Retinal pigment epithelial cell (primary cell): Measurements from ENCODE around the gene SRBD1.

Source experiments
- DNase-seq: peaks from one replicate; pipeline ENCODE4 v3.0.0-alpha.2; 2010; ENCODE audit warnings: low read depth
- H3K4me3 ChIP-seq: 2 replicates; pipeline ENCODE4 v1.5.1; 2011; ENCODE audit warnings: mild to moderate bottlenecking, low read length, control low read depth, moderate library complexity
- TF ChIP-seq, protein P1 (sequence below): conservative IDR thresholded peaks from 2 replicates; pipeline ENCODE4 v1.5.1; 2011; ENCODE audit warnings: low read depth, low read length, control low read depth, inconsistent platforms

Gene SRBD1

DNA sequence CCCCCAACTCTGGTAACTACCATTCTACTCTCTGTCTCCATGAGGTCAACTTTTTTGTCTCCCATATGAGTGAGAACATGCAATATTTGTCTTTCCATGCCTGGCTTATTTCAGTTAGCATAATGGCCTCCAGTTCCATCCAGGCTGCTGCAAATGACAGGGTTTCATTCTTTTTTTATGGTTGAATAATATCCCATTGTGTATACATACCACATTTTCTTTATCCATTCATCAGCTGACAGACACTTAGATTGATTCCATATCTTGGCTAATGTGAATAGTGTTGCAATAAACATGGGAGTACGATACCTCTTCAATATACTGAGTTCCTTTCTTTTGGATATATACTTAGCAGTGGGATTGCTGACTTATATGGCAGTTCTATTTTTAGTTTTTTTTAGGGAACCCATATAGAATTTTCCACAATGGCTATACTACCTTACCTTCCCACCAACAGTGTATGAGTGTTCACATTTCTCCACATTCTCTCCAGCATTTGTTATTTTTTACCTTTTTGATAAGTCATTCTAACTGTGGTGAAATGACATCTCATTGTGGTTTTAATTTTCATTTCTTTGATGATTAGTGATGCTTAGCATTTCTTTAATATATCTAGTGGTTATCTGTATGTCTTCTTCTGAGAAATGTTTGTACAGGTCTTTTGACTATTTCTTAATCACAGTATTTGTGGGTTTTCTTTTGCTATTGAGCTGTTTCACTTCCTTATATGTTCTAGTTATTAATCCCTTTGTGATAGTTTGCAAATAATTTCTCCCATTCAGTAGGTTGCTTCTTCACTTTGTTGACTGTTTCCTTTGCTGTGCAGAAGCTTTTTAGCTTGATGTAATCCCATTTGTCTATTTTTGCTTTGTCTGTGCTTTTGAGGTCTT, 112.2 kb downstream of the SRBD1 start:
- TF ChIP-seq, protein P1, sequence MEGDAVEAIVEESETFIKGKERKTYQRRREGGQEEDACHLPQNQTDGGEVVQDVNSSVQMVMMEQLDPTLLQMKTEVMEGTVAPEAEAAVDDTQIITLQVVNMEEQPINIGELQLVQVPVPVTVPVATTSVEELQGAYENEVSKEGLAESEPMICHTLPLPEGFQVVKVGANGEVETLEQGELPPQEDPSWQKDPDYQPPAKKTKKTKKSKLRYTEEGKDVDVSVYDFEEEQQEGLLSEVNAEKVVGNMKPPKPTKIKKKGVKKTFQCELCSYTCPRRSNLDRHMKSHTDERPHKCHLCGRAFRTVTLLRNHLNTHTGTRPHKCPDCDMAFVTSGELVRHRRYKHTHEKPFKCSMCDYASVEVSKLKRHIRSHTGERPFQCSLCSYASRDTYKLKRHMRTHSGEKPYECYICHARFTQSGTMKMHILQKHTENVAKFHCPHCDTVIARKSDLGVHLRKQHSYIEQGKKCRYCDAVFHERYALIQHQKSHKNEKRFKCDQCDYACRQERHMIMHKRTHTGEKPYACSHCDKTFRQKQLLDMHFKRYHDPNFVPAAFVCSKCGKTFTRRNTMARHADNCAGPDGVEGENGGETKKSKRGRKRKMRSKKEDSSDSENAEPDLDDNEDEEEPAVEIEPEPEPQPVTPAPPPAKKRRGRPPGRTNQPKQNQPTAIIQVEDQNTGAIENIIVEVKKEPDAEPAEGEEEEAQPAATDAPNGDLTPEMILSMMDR: no peak
- H3K4me3 ChIP-seq: no peak overlapping the region
- DNase-seq: no peak

DNA sequence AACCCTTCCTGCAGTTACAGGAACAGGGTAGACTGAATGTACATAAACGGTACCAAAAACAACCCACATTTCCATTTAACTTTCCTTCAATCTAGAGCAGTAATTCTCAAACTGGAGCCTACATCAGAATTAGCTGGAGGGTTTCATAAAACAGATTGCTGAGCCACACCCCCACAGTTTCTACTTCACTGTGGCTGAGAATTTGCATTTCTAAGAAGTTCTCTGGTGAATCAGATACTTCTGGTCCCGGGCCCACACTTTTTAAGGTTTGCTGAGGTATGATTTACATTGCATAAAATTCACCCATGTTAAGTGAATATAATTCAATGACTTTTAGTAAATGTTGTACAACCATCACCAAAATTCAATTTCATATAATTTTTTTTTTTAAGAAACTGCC, 113.7 kb downstream of the SRBD1 start:
- H3K4me3 ChIP-seq: no peak overlapping the region
- TF ChIP-seq, protein P1: no peak
- DNase-seq: no peak

DNA sequence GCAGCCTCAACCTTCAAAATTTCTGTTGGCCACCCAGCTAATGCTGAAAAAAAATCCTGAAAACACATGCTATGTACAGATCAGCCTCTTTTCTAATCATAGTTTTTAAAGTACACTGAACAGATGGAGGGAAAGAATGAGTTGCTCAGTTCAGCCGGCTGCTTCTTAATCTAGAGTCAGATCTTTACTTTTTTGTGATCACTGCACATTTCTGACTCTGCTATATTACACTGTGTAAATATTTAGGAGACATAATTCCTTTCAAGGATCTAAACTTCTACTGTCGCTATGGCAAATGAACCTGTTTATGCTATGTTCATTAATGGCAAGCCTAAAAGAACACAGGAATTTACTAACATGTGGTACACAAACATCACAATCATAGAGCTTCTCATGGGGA, 114.2 kb downstream of the SRBD1 start:
- TF ChIP-seq, protein P1: no peak
- no peak for DNase-seq
- H3K4me3 ChIP-seq: no peak overlapping the region

DNA sequence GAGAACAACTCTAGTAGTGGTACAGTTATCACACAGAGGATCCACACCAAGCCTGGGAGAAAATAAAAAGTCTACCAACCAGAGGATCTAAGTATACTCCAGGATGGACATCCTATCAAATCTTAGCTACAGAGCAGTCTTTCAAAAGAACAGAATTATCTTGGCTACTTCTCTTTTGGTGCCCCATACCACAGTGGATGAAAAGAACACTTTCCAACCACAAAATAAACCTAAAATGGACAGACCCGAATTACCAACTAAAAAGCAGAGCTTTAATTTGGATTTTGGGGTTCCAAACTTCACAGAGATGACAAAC, 116.1 kb downstream of the SRBD1 start:
- TF ChIP-seq, protein P1: no peak
- H3K4me3 ChIP-seq: no peak overlapping the region
- no peak for DNase-seq

DNA sequence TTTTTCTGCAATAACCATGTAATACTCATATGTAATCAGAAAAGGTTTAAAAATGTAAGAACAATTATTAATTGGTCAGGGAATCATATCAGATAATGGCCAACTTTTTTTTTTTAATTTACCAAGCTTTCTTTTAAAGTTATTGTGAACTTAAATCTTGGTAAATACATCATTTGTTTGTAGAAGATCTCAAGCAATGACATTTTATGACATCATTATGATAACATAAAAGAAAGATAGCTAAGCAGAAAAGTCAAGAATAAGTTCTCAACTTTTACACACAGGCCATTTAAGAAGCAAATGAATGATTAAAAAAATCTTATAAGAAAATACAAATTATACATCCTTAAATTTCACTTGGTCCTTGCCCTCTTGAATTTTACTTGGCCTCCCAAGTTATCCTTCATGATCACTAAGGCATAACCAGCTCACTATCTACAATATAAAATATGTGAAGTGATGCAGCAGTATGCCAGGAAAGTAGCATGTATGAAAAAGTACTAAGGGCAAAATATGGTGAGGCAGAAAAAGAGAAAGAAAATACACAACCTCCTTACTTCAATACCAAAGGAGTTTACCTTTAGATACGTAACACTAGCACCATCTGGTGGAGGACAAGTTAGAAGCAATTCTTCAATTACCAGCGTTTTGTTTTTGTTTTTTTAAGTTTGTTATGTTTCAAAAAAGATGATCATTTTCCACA, 116.6 kb downstream of the SRBD1 start:
- DNase-seq: peak; percentile 23
- TF ChIP-seq, protein P1: peak; percentile 74
- no peak overlapping the region for H3K4me3 ChIP-seq

DNA sequence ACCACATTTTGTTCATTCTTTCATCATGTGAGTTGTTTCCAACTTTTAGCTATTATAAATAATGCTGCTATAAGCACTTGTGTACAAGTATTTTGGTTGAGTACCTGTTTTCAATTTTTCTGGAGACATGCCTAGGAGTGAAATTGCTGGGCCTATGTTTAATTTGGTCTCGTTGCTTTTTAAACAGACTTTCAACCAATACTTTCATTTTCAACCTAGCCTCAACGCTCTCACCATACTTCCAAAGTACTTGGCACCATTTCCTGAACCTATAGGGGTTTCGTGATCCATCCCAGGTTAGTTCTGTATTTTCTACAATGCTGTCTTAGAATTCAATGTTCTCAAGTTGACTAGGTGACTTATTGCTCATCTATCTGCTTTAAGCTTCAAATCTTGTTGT, 126.1 kb downstream of the SRBD1 start:
- DNase-seq: no peak
- no peak overlapping the region for H3K4me3 ChIP-seq

More for the DNA sequence above, 126.1 kb downstream of the SRBD1 start:
- TF ChIP-seq, protein P1: no peak
